PC-9 (cell line): ENCODE data around the gene LSM11. TPM values are rescaled to one million over a fixed set of nuclear protein-coding genes. Genes with fewer than 3 reads are reported as not detected.

Experiments
- BruUV-seq: library from RNA; stranded (reverse); fragments of 400-500 nt; replicated peaks from 2 replicates; lab custom pipeline; 2021; lab: Mats Ljungman, UMichigan
- CTCF ChIA-PET: fragments of 300-600 bp; sonication (Branson Sonifier 250); formaldehyde crosslinking; loops from one replicate; lab custom pipeline; 2022; ENCODE audit warnings: antibody characterized with exemption; lab: Charles Lee
- POLR2A ChIA-PET: fragments of 300-600 bp; sonication (Branson Sonifier 250); formaldehyde crosslinking; loops from one replicate; lab custom pipeline; 2022; ENCODE audit warnings: antibody characterized with exemption; ENCODE audit not compliant: unreplicated experiment; lab: Charles Lee
- DNase-seq, 2 experiments: peaks; one replicate each; pipeline versions ENCODE4 v3.0.0 to v3.0.0-alpha.2; 2015 to 2022; ENCODE audit warnings: mixed read lengths in 1 of 2
- H2AFZ ChIP-seq: fragments of 200-600 bp; sonication (generic); 2 replicates; pipeline ENCODE4 v1.8.1; 2017; ENCODE audit warnings: antibody characterized with exemption
- H3F3A ChIP-seq: fragments of 200-600 bp; sonication (generic); 2 replicates; pipeline ENCODE4 v1.8.1; 2017; ENCODE audit warnings: antibody characterized with exemption, mild to moderate bottlenecking, low read depth; ENCODE audit not compliant: insufficient read depth
- H3K27ac ChIP-seq: fragments of 200-600 bp; sonication (generic); 2 replicates; pipeline ENCODE4 v1.6.1; 2016; ENCODE audit warnings: mixed run types
- H3K27me3 ChIP-seq: fragments of 200-600 bp; sonication (generic); 2 replicates; pipeline ENCODE4 v1.6.1; 2016; ENCODE audit warnings: low read depth, mixed run types; ENCODE audit not compliant: insufficient read depth
- H3K36me3 ChIP-seq: fragments of 200-600 bp; sonication (generic); 2 replicates; pipeline ENCODE4 v1.6.1; 2016; ENCODE audit warnings: low read depth, mixed run types
- H3K4me1 ChIP-seq: fragments of 200-600 bp; sonication (generic); replicated peaks from 2 replicates; pipeline ENCODE4 v1.6.1; 2016; ENCODE audit warnings: mixed run types; ENCODE audit not compliant: insufficient read depth
- H3K4me2 ChIP-seq: fragments of 200-600 bp; sonication (generic); 2 replicates; pipeline ENCODE4 v1.6.1; 2017; ENCODE audit warnings: mixed run types
- H3K4me3 ChIP-seq: fragments of 200-600 bp; sonication (generic); 2 replicates; pipeline ENCODE4 v1.6.1; 2016; ENCODE audit warnings: mixed run types
- H3K79me2 ChIP-seq: fragments of 200-600 bp; sonication (generic); 2 replicates; pipeline ENCODE4 v1.6.1; 2017; ENCODE audit warnings: low read depth, mixed run types
- H3K9me2 ChIP-seq: fragments of 200-600 bp; sonication (generic); 2 replicates; pipeline ENCODE4 v1.8.1; 2017; ENCODE audit warnings: mild to moderate bottlenecking; ENCODE audit not compliant: insufficient read depth
- H3K9me3 ChIP-seq: fragments of 200-600 bp; sonication (generic); 2 replicates; pipeline ENCODE4 v1.8.1; 2016; ENCODE audit warnings: low read depth; ENCODE audit not compliant: insufficient read depth
- H4K20me1 ChIP-seq: fragments of 200-600 bp; sonication (generic); 2 replicates; pipeline ENCODE4 v1.8.1; 2017; ENCODE audit not compliant: insufficient read depth
- CTCF ChIP-seq: fragments of 200-600 bp; sonication (generic); conservative IDR thresholded peaks from 2 replicates; pipeline ENCODE4 v1.6.1; 2017; ENCODE audit warnings: mixed run types, antibody characterized with exemption, mild to moderate bottlenecking, moderate library complexity
- EZH2 ChIP-seq: fragments of 200-600 bp; sonication (generic); IDR thresholded peaks from 2 replicates; pipeline ENCODE4 v1.8.0; 2017; ENCODE audit warnings: antibody characterized with exemption, low read depth
- intact Hi-C: fragments of 100-400 bp; cut with micrococcal nuclease; formaldehyde crosslinking; loops from one replicate; pipeline ENCODE4 v1.10.0; 2022; ENCODE audit not compliant: unreplicated experiment
- total RNA-seq: library from RNA; stranded (reverse); gene quantifications from 2 replicates; pipeline ENCODE4 v1.2.3, GENCODE V29; 2021

The LSM11 gene
- total RNA-seq, 1 experiment from 2014 or later = 1.9 TPM

- ChIA-PET CTCF (no interaction called here), POLR2A (no interaction called here)
- no peak overlapping the region for H3K27ac ChIP-seq
- no peak for DNase-seq
- no TSS peak for BruUV-seq
- no peak for TF ChIP-seq EZH2
- no peak for TF ChIP-seq CTCF
- no peaks in the 10 kb centered on the region for H4K20me1 ChIP-seq
- no peaks in the 10 kb centered on the region for H3K27me3 ChIP-seq
- H2AFZ ChIP-seq = no peak overlapping the region
- no peaks in the 10 kb centered on the region for H3K36me3 ChIP-seq
- H3K79me2 ChIP-seq = no peaks in the 10 kb centered on the region
- H3K4me3 ChIP-seq = no peak overlapping the region
- no peaks in the 10 kb centered on the region for H3K4me1 ChIP-seq
- H3K4me2 ChIP-seq = no peak overlapping the region
- peaks cover 5% of the 10 kb centered on the region for H3K9me3 ChIP-seq
- no peaks in the 10 kb centered on the region for H3F3A ChIP-seq
- intact Hi-C loops = no loop called here
- no peaks in the 10 kb centered on the region for H3K9me2 ChIP-seq
These were observed 39.8 kb upstream of the LSM11 start for GRCh38 chr5:157703736-157704135.

- no peak for DNase-seq
- ChIA-PET POLR2A (no interaction called here), CTCF (interaction anchor here (0.6 kb wide), 1 partner anchor 11 kb away, joined by 3 read pairs; no protein-coding TSS in a partner anchor)
- no peaks in the 10 kb centered on the region for H3K79me2 ChIP-seq
- no peaks in the 10 kb centered on the region for H3K27me3 ChIP-seq
- no TSS peak for BruUV-seq
- TF ChIP-seq CTCF (no peak), EZH2 (no peak)
- H3K9me3 ChIP-seq = no peaks in the 10 kb centered on the region; the same call in 1 of the 2 replicates
- H3K9me2 ChIP-seq = no peaks in the 10 kb centered on the region
- H3K4me1 ChIP-seq = peaks cover 7% of the 10 kb centered on the region; the same call in 1 of the 2 replicates
- no peaks in the 10 kb centered on the region for H3K36me3 ChIP-seq
- H2AFZ ChIP-seq = no peak overlapping the region
- H3F3A ChIP-seq = no peaks in the 10 kb centered on the region; the same call in 1 of the 2 replicates
- H3K4me3 ChIP-seq = no peak overlapping the region
- H4K20me1 ChIP-seq = no peaks in the 10 kb centered on the region
- no peak overlapping the region for H3K27ac ChIP-seq
- H3K4me2 ChIP-seq = no peak overlapping the region
- intact Hi-C loops = no loop called here
These were observed 34.6 kb upstream of the LSM11 start for GRCh38 chr5:157708866-157709265.

- H3K27ac ChIP-seq = no peak overlapping the region
- no peak for TF ChIP-seq EZH2
- TF ChIP-seq CTCF = no peak
- no peak overlapping the region for H2AFZ ChIP-seq
- H4K20me1 ChIP-seq = no peaks in the 10 kb centered on the region
- no peaks in the 10 kb centered on the region for H3K36me3 ChIP-seq
- H3K79me2 ChIP-seq = no peaks in the 10 kb centered on the region
- CTCF ChIA-PET = interaction anchor here (0.6 kb wide), 1 partner anchor 10 kb away, joined by 3 read pairs; no protein-coding TSS in a partner anchor
- no peaks in the 10 kb centered on the region; the same call in 1 of the 2 replicates for H3F3A ChIP-seq
- POLR2A ChIA-PET = no interaction called here
- H3K9me2 ChIP-seq = no peaks in the 10 kb centered on the region
- no TSS peak for BruUV-seq
- H3K4me3 ChIP-seq = no peak overlapping the region
- H3K4me2 ChIP-seq = no peak overlapping the region
- H3K27me3 ChIP-seq = no peaks in the 10 kb centered on the region
- peaks cover 7% of the 10 kb centered on the region; the same call in 1 of the 2 replicates for H3K4me1 ChIP-seq
- no peak for DNase-seq
- no peaks in the 10 kb centered on the region; the same call in 1 of the 2 replicates for H3K9me3 ChIP-seq
- intact Hi-C loops = no loop called here
These were observed 34.2 kb upstream of the LSM11 start for GRCh38 chr5:157709346-157709745.
